Measurements from ENCODE around the gene CCL18. TPM values are rescaled to one million over a fixed set of nuclear protein-coding genes. Genes with fewer than 3 reads are reported as not detected.

The CCL18 gene
- polyA plus RNA-seq, 1 experiment: not detected

GRCh38 chr17:36019423-36019822 lies 44.6 kb upstream of the CCL18 start:
- Histone ChIP-seq H3K4me3 (ENCODE audit: low read depth, low read length) (no peak overlapping the region), H3K27me3 (ENCODE audit: control insufficient read depth, insufficient read depth, low read length) (no peaks in the 10 kb centered on the region), H3K27ac (ENCODE audit: low read depth, low read length) (no peak overlapping the region), H3K9me3 (ENCODE audit: control insufficient read depth, insufficient read depth, low read length) (no peaks in the 10 kb centered on the region)
- ChIA-PET CTCF (interaction anchor here (1.4 kb wide), 1 partner anchor 53 kb away, joined by 3 read pairs; no protein-coding TSS in a partner anchor), POLR2A (no interaction called here)
- TF ChIP-seq, protein P1, sequence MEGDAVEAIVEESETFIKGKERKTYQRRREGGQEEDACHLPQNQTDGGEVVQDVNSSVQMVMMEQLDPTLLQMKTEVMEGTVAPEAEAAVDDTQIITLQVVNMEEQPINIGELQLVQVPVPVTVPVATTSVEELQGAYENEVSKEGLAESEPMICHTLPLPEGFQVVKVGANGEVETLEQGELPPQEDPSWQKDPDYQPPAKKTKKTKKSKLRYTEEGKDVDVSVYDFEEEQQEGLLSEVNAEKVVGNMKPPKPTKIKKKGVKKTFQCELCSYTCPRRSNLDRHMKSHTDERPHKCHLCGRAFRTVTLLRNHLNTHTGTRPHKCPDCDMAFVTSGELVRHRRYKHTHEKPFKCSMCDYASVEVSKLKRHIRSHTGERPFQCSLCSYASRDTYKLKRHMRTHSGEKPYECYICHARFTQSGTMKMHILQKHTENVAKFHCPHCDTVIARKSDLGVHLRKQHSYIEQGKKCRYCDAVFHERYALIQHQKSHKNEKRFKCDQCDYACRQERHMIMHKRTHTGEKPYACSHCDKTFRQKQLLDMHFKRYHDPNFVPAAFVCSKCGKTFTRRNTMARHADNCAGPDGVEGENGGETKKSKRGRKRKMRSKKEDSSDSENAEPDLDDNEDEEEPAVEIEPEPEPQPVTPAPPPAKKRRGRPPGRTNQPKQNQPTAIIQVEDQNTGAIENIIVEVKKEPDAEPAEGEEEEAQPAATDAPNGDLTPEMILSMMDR (IDR thresholded peaks at IDR 0.05; ENCODE audit: low read depth, low read length): no peak
- no peak for DNase-seq (ENCODE audit: low read depth, low spot score)

DNA sequence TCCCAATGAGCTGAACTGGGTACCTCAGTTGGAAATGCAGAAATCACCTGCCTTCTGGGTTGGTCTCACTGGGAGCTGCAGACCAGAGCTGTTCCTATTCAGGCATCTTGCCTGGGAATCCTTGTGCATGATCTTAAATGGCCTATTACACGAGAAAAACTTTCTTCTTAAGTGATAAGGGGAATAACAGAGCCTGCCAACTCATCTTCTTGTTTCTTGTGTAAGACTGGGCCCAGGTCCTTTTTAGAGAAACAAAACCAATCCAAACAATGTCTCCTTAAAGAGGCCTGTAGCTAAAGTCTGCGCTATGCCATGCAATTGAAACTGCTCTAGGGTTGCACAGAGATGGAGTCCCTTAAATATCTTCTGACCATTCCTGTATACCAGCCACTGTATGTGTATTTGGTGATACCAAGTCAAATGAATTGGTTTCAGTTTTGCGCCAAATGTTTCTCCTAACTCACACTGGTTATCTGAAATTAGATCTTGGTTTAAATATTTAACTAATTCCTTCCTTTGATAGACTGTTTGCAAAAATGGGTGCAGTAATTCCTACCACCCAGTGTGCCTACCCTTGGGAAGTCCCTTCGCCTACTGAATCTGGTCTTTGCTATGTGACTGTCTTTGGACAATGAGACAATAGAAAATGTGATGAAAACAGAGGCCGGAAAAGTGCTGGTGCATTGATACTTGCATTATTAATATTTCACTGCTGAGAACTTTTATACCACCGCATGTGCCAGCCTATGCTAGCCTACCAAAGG lies 39.8 kb upstream of the CCL18 start:
- TF ChIP-seq, protein P1 (IDR thresholded peaks at IDR 0.05; ENCODE audit: low read depth, low read length): no peak
- H3K27me3 ChIP-seq (ENCODE audit: control insufficient read depth, insufficient read depth, low read length): peaks cover 3% of the 10 kb centered on the region
- no peak overlapping the region for H3K27ac ChIP-seq (ENCODE audit: low read depth, low read length)
- ChIA-PET POLR2A (no interaction called here), CTCF (no interaction called here)
- H3K4me3 ChIP-seq (ENCODE audit: low read depth, low read length): no peak overlapping the region
- H3K9me3 ChIP-seq (ENCODE audit: control insufficient read depth, insufficient read depth, low read length): no peaks in the 10 kb centered on the region
- DNase-seq (ENCODE audit: low read depth, low spot score): no peak

GRCh38 chr17:36027761-36028160 lies 36.3 kb upstream of the CCL18 start:
- H3K9me3 ChIP-seq (ENCODE audit: control insufficient read depth, insufficient read depth, low read length): no peaks in the 10 kb centered on the region
- no peak overlapping the region for H3K27ac ChIP-seq (ENCODE audit: low read depth, low read length)
- POLR2A ChIA-PET: no interaction called here
- H3K27me3 ChIP-seq (ENCODE audit: control insufficient read depth, insufficient read depth, low read length): peaks cover 3% of the 10 kb centered on the region
- no peak for DNase-seq (ENCODE audit: low read depth, low spot score)
- TF ChIP-seq, protein P1 (IDR thresholded peaks at IDR 0.05; ENCODE audit: low read depth, low read length): no peak
- no peak overlapping the region for H3K4me3 ChIP-seq (ENCODE audit: low read depth, low read length)
- CTCF ChIA-PET: no interaction called here

GRCh38 chr17:36030956-36031355 lies 33.1 kb upstream of the CCL18 start:
- TF ChIP-seq, protein P1 (IDR thresholded peaks at IDR 0.05; ENCODE audit: low read depth, low read length): no peak

DNA sequence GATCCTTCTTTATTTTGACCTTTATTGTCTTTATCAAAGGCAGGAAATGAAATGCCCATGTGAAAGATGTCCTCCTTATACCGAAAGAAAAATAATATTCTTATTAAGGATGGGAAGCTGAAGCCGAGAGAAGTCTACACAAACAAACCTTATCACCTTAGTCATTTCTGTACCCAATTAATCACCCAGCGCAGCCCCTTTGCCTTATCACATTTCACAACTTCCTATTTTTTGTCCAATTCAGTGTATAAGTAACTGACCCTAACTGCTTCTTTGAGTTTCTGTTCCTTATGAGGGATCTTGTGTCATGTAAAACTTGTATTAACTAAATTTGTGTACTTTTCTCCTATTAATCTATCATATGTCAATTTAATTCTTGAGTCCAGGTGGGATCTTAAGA lies 29.9 kb upstream of the CCL18 start:
- Histone ChIP-seq H3K9me3 (ENCODE audit: control insufficient read depth, insufficient read depth, low read length) (no peaks in the 10 kb centered on the region), H3K27ac (ENCODE audit: low read depth, low read length) (no peak overlapping the region), H3K4me3 (ENCODE audit: low read depth, low read length) (no peak overlapping the region), H3K27me3 (ENCODE audit: control insufficient read depth, insufficient read depth, low read length) (no peaks in the 10 kb centered on the region)
- ChIA-PET CTCF (no interaction called here), POLR2A (no interaction called here)
- no peak for DNase-seq (ENCODE audit: low read depth, low spot score)
- TF ChIP-seq, protein P1 (IDR thresholded peaks at IDR 0.05; ENCODE audit: low read depth, low read length): no peak

More at GRCh38 chr17:36030956-36031355, 33.1 kb upstream of the CCL18 start:
- DNase-seq (ENCODE audit: low read depth, low spot score): no peak
- no peak overlapping the region for H3K4me3 ChIP-seq (ENCODE audit: low read depth, low read length)
- no peak overlapping the region for H3K27ac ChIP-seq (ENCODE audit: low read depth, low read length)
- ChIA-PET POLR2A (no interaction called here), CTCF (no interaction called here)
- H3K27me3 ChIP-seq (ENCODE audit: control insufficient read depth, insufficient read depth, low read length): no peaks in the 10 kb centered on the region
- no peaks in the 10 kb centered on the region for H3K9me3 ChIP-seq (ENCODE audit: control insufficient read depth, insufficient read depth, low read length)
